ENCODE measurements around the gene SPTBN4.

Gene SPTBN4

GRCh38 chr19:40524133-40524549, 57.3 kb downstream of the SPTBN4 start:
- H3K23ac ChIP-seq (ENCODE audit: low read length) = no peak overlapping the region
- H2AK5ac ChIP-seq (ENCODE audit: low read length) = no peak overlapping the region
- H3K4ac ChIP-seq (ENCODE audit: low read depth, low read length) = no peak overlapping the region
- no CpG with 5 or more reads among the region's 5 CpGs for WGBS (ENCODE audit: extremely low coverage, insufficient coverage, insufficient read length)
- no peaks in the 10 kb centered on the region for H3K79me1 ChIP-seq (ENCODE audit: low read length)
- H3K4me3 ChIP-seq (ENCODE audit: low read depth, low read length) = no peak overlapping the region
- H3K79me2 ChIP-seq (ENCODE audit: control insufficient read depth, insufficient read depth, low read length, poor library complexity) = no peaks in the 10 kb centered on the region
- peaks cover 14% of the 10 kb centered on the region for H3K27me3 ChIP-seq (ENCODE audit: insufficient read depth, low read length)
- no peaks in the 10 kb centered on the region for H3K36me3 ChIP-seq (ENCODE audit: control insufficient read depth in 1 of 2, insufficient read depth in 2 of 2, low read length in 2 of 2)
- no peak for DNase-seq
- H3K18ac ChIP-seq (ENCODE audit: low read length) = no peak overlapping the region
- H3K27ac ChIP-seq (ENCODE audit: low read depth, low read length) = no peak overlapping the region
- H4K12ac ChIP-seq (ENCODE audit: low read depth, low read length) = no peak overlapping the region
- H3K4me1 ChIP-seq (ENCODE audit: control insufficient read depth in 1 of 2, insufficient read depth in 2 of 2, low read length in 2 of 2) = no peaks in the 10 kb centered on the region
- no peak overlapping the region for H3K4me2 ChIP-seq (ENCODE audit: low read length)
- H2BK5ac ChIP-seq (ENCODE audit: low read depth, low read length, poor library complexity) = no peak overlapping the region
- H2BK120ac ChIP-seq (ENCODE audit: insufficient read depth, low read length, poor library complexity) = no peak overlapping the region
- peaks cover 4% of the 10 kb centered on the region for H3K9me3 ChIP-seq (ENCODE audit: insufficient read depth, low read depth, low read length)
- no peak overlapping the region for H3K9ac ChIP-seq (ENCODE audit: low read length)
- no peak overlapping the region for H4K91ac ChIP-seq (ENCODE audit: low read depth, low read length)
- H3K14ac ChIP-seq (ENCODE audit: low read length) = no peak overlapping the region
- H4K8ac ChIP-seq (ENCODE audit: low read depth, low read length) = no peak overlapping the region
- no peak overlapping the region for H2BK12ac ChIP-seq (ENCODE audit: low read length)
- no peak overlapping the region for H2AFZ ChIP-seq (ENCODE audit: insufficient read depth, low read length, poor library complexity)

DNA sequence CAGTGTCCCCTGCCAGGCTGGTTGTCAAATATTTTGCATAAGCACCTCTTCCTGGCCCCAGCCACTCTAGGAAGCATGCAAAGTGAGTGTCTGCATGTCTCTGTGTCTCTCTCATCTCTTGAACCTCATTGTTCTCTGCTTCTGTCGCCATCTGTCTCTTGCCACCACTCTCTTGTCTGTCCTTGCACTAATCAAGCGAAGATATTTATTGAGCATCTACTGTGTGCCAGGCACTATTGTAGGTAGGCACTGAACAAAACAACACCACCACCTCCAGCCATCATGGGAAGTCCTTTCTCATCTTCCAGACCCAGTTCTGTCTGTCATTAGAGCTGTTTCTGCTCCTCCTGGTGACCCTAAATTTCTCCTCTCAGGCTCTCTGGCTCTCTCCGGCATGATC, 57.9 kb downstream of the SPTBN4 start:
- no peaks in the 10 kb centered on the region for H3K36me3 ChIP-seq (ENCODE audit: control insufficient read depth in 1 of 2, insufficient read depth in 2 of 2, low read length in 2 of 2)

GRCh38 chr19:40525234-40526051, 58.6 kb downstream of the SPTBN4 start:
- Histone ChIP-seq H3K27ac (ENCODE audit: low read depth, low read length) (no peak overlapping the region), H3K36me3 (ENCODE audit: control insufficient read depth in 1 of 2, insufficient read depth in 2 of 2, low read length in 2 of 2) (no peaks in the 10 kb centered on the region), H3K9ac (ENCODE audit: low read length) (no peak overlapping the region), H2AK5ac (ENCODE audit: low read length) (no peak overlapping the region), H4K8ac (ENCODE audit: low read depth, low read length) (no peak overlapping the region), H3K14ac (ENCODE audit: low read length) (no peak overlapping the region), H3K4me2 (ENCODE audit: low read length) (no peak overlapping the region), H2AFZ (ENCODE audit: insufficient read depth, low read length, poor library complexity) (no peak overlapping the region), H3K79me1 (ENCODE audit: low read length) (peaks cover 2% of the 10 kb centered on the region), H3K27me3 (ENCODE audit: insufficient read depth, low read length) (peaks cover 4% of the 10 kb centered on the region), H2BK120ac (ENCODE audit: insufficient read depth, low read length, poor library complexity) (no peak overlapping the region), H3K18ac (ENCODE audit: low read length) (no peak overlapping the region), H3K9me3 (ENCODE audit: insufficient read depth, low read depth, low read length) (no peaks in the 10 kb centered on the region), H2BK12ac (ENCODE audit: low read length) (no peak overlapping the region), H3K4me3 (ENCODE audit: low read depth, low read length) (no peak overlapping the region), H3K79me2 (ENCODE audit: control insufficient read depth, insufficient read depth, low read length, poor library complexity) (no peaks in the 10 kb centered on the region), H3K4me1 (ENCODE audit: control insufficient read depth in 1 of 2, insufficient read depth in 2 of 2, low read length in 2 of 2) (peaks cover 0 to 10% of the 10 kb centered on the region in 2 experiments), H3K4ac (ENCODE audit: low read depth, low read length) (no peak overlapping the region), H4K91ac (ENCODE audit: low read depth, low read length) (no peak overlapping the region), H2BK5ac (ENCODE audit: low read depth, low read length, poor library complexity) (no peak overlapping the region), H3K23ac (ENCODE audit: low read length) (no peak overlapping the region), H4K12ac (ENCODE audit: low read depth, low read length) (no peak overlapping the region)
- no CpG with 5 or more reads among the region's 12 CpGs for WGBS (ENCODE audit: extremely low coverage, insufficient coverage, insufficient read length)
- no peak for DNase-seq

More for the DNA sequence above, 57.9 kb downstream of the SPTBN4 start:
- Histone ChIP-seq H3K4me2 (ENCODE audit: low read length) (no peak overlapping the region), H3K18ac (ENCODE audit: low read length) (no peak overlapping the region), H2BK120ac (ENCODE audit: insufficient read depth, low read length, poor library complexity) (no peak overlapping the region), H3K4me3 (ENCODE audit: low read depth, low read length) (no peak overlapping the region), H3K27me3 (ENCODE audit: insufficient read depth, low read length) (peaks cover 9% of the 10 kb centered on the region), H3K4ac (ENCODE audit: low read depth, low read length) (no peak overlapping the region), H4K8ac (ENCODE audit: low read depth, low read length) (no peak overlapping the region), H3K79me2 (ENCODE audit: control insufficient read depth, insufficient read depth, low read length, poor library complexity) (no peaks in the 10 kb centered on the region), H2BK12ac (ENCODE audit: low read length) (no peak overlapping the region), H3K14ac (ENCODE audit: low read length) (no peak overlapping the region), H2AFZ (ENCODE audit: insufficient read depth, low read length, poor library complexity) (no peak overlapping the region), H2BK5ac (ENCODE audit: low read depth, low read length, poor library complexity) (no peak overlapping the region), H3K4me1 (ENCODE audit: control insufficient read depth in 1 of 2, insufficient read depth in 2 of 2, low read length in 2 of 2) (peaks cover 0 to 4% of the 10 kb centered on the region in 2 experiments), H4K91ac (ENCODE audit: low read depth, low read length) (no peak overlapping the region), H4K12ac (ENCODE audit: low read depth, low read length) (no peak overlapping the region), H3K9ac (ENCODE audit: low read length) (no peak overlapping the region), H2AK5ac (ENCODE audit: low read length) (no peak overlapping the region), H3K23ac (ENCODE audit: low read length) (no peak overlapping the region), H3K27ac (ENCODE audit: low read depth, low read length) (no peak overlapping the region), H3K79me1 (ENCODE audit: low read length) (no peaks in the 10 kb centered on the region), H3K9me3 (ENCODE audit: insufficient read depth, low read depth, low read length) (peaks cover under 1% of the 10 kb centered on the region)
- DNase-seq = no peak
- no CpG with 5 or more reads among the region's 3 CpGs for WGBS (ENCODE audit: extremely low coverage, insufficient coverage, insufficient read length)

DNA sequence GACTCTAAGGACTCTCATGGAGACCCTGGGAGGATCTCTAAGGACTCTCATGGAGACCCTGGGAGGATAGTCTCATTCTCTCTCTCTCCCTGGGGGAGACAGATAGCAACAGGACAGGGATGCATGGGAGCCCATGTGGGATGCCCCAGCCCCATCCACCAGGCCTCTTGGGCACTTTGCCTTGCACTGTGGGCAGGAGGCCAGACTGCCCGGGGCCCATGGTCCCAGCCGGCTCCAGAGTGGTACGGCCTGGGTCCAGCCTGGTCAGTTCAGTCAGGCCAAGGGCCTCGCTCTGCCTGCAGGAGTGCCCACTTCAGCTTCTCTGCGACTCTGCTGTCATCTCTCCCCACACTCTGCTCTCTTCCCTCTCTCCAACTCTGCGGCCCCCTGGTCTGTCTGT, 61.3 kb downstream of the SPTBN4 start:
- Histone ChIP-seq H3K27ac (ENCODE audit: low read depth, low read length) (no peak overlapping the region), H3K9me3 (ENCODE audit: insufficient read depth, low read depth, low read length) (no peaks in the 10 kb centered on the region), H2AK5ac (ENCODE audit: low read length) (no peak overlapping the region), H3K79me1 (ENCODE audit: low read length) (peaks cover 2% of the 10 kb centered on the region), H2BK12ac (ENCODE audit: low read length) (peak overlapping the region; percentile 22), H3K18ac (ENCODE audit: low read length) (no peak overlapping the region), H2AFZ (ENCODE audit: insufficient read depth, low read length, poor library complexity) (no peak overlapping the region), H4K12ac (ENCODE audit: low read depth, low read length) (no peak overlapping the region), H3K36me3 (ENCODE audit: control insufficient read depth in 1 of 2, insufficient read depth in 2 of 2, low read length in 2 of 2) (no peaks in the 10 kb centered on the region), H3K14ac (ENCODE audit: low read length) (no peak overlapping the region), H3K79me2 (ENCODE audit: control insufficient read depth, insufficient read depth, low read length, poor library complexity) (no peaks in the 10 kb centered on the region), H3K4ac (ENCODE audit: low read depth, low read length) (no peak overlapping the region), H3K27me3 (ENCODE audit: insufficient read depth, low read length) (no peaks in the 10 kb centered on the region), H3K4me2 (ENCODE audit: low read length) (no peak overlapping the region), H4K91ac (ENCODE audit: low read depth, low read length) (no peak overlapping the region), H2BK120ac (ENCODE audit: insufficient read depth, low read length, poor library complexity) (no peak overlapping the region), H3K4me3 (ENCODE audit: low read depth, low read length) (no peak overlapping the region), H3K23ac (ENCODE audit: low read length) (no peak overlapping the region), H2BK5ac (ENCODE audit: low read depth, low read length, poor library complexity) (no peak overlapping the region), H3K4me1 (ENCODE audit: control insufficient read depth in 1 of 2, insufficient read depth in 2 of 2, low read length in 2 of 2) (peaks cover 0 to 10% of the 10 kb centered on the region in 2 experiments), H3K9ac (ENCODE audit: low read length) (no peak overlapping the region), H4K8ac (ENCODE audit: low read depth, low read length) (no peak overlapping the region)
- no CpG with 5 or more reads among the region's 6 CpGs for WGBS (ENCODE audit: extremely low coverage, insufficient coverage, insufficient read length)
- no peak for DNase-seq

Measured in trophoblast cell (in vitro differentiated cells and primary cell).